Activated naive CD4-positive, alpha-beta T cell treated with anti-CD3 and anti-CD28 coated beads for 36 hours (primary cell): ENCODE results near the gene IL17REL. TPM values are rescaled to one million over a fixed set of nuclear protein-coding genes. Genes with fewer than 3 reads are reported as not detected.

Source experiments
- CTCF ChIA-PET: fragments of 350-600 bp; sonication (Branson Sonifier 250); formaldehyde crosslinking; loops from one replicate; lab custom pipeline; 2021; ENCODE audit warnings: antibody characterized with exemption; lab: Charles Lee
- DNase-seq: peaks from one replicate; pipeline ENCODE4 v3.0.0-alpha.2; 2020
- H3K27ac Mint-ChIP-seq: one replicate; pipeline ENCODE4 v1.8.0; 2021; ENCODE audit warnings: mild to moderate bottlenecking, mixed read lengths
- H3K27me3 Mint-ChIP-seq: one replicate; pipeline ENCODE4 v1.8.0; 2021; ENCODE audit warnings: low read depth, mixed read lengths
- H3K36me3 Mint-ChIP-seq: one replicate; pipeline ENCODE4 v1.8.0; 2021; ENCODE audit warnings: low read depth, mixed read lengths
- H3K4me1 Mint-ChIP-seq: one replicate; pipeline ENCODE4 v1.8.0; 2021; ENCODE audit warnings: low read depth, mixed read lengths
- H3K4me3 Mint-ChIP-seq: one replicate; pipeline ENCODE4 v1.8.0; 2021; ENCODE audit warnings: mild to moderate bottlenecking, moderate library complexity, mixed read lengths
- H3K9me3 Mint-ChIP-seq: one replicate; pipeline ENCODE4 v1.8.0; 2021; ENCODE audit warnings: mixed read lengths
- intact Hi-C: fragments of 100-400 bp; cut with micrococcal nuclease; formaldehyde crosslinking; loops from one replicate; pipeline ENCODE4 v1.15.1; 2023
- total RNA-seq, 2 experiments: library from RNA; stranded (reverse); gene quantifications; one replicate each; pipeline ENCODE4 v1.2.3, GENCODE V29; 2021

Gene IL17REL
- total RNA-seq, 2 experiments from 2014 or later, result 0.12 to 0.15 TPM

DNA sequence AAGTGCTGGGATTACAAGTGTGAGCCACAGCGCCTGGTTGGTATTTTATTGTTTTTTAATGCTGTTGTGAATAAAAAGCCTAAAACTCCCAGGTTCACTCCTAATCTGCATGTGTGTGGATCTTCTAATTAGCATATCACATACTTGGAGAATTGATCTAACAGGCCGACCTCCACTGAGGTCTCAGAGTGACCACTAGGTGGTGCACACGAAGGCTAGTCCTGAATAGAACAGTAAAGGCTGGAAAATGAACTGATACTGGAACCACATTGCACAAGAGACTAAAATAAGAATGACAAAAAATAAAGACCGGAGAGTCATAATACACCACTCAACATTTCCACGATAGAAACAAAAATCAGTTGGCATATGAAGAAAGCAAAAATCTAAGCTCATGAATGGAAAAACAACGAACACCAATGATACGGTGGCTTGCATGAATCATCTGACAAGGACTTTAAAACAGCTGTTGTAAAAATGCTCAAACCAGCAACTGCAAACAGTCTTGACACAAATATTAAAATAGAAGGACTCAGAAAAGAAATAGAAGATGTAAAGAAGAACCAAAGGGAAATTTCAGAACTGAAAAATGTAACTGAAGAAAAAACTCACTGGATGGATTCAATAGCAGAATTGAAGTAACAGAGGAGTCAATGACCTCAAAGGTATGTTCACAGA, 32.8 kb downstream of the IL17REL start:
- peak overlapping the region; percentile 65 for H3K27ac Mint-ChIP-seq
- CTCF ChIA-PET, result interaction anchor here (0.6 to 1.7 kb wide), 7 partner anchors 13 to 586 kb away, joined by 3 to 10 read pairs (median 6); no protein-coding TSS in a partner anchor
- no peak overlapping the region for H3K4me3 Mint-ChIP-seq
- H3K4me1 Mint-ChIP-seq, result peaks cover 47% of the 10 kb centered on the region
- intact Hi-C loops, result loop anchor here (2.0 to 5.0 kb wide), 2 partner anchors 13 to 142 kb away; no protein-coding TSS in a partner anchor
- H3K9me3 Mint-ChIP-seq, result peaks cover 27% of the 10 kb centered on the region
- H3K27me3 Mint-ChIP-seq, result peaks cover 2% of the 10 kb centered on the region
- H3K36me3 Mint-ChIP-seq, result peaks cover 29% of the 10 kb centered on the region
- DNase-seq, result peak; percentile 58

DNA sequence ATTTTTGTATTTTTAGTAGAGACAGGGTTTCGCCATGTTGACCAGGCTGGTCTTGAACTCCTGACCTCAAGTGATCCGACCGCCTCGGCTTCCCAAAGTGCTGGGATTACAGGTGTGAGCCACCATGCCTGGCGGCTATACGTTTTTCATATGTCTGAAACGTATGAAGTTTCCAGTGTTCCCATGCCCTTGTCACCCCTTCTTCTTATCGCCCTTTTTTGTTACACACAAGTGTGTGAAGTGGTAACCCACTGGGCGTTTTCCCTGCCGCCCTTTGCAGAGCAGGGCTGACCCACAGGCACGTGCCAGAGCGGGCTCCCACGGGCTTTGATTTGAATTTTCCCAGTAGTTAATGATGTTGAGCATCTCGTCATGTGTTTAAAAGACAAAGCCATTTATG, 35.0 kb downstream of the IL17REL start:
- peak overlapping the region; percentile 65 for H3K27ac Mint-ChIP-seq
- CTCF ChIA-PET, result interaction anchor here (1.3 to 2.3 kb wide), 3 partner anchors 15 to 42 kb away, joined by 3 to 6 read pairs (median 3); no protein-coding TSS in a partner anchor
- intact Hi-C loops, result loop anchor here (2.0 to 5.0 kb wide), 5 partner anchors 17 to 140 kb away; partner anchors contain the start of gene PIM3
- peak; percentile 4 for DNase-seq
- peaks cover 27% of the 10 kb centered on the region for H3K36me3 Mint-ChIP-seq
- peaks cover 40% of the 10 kb centered on the region for H3K4me1 Mint-ChIP-seq
- H3K9me3 Mint-ChIP-seq, result peaks cover 25% of the 10 kb centered on the region
- no peaks in the 10 kb centered on the region for H3K27me3 Mint-ChIP-seq
- no peak overlapping the region for H3K4me3 Mint-ChIP-seq

DNA sequence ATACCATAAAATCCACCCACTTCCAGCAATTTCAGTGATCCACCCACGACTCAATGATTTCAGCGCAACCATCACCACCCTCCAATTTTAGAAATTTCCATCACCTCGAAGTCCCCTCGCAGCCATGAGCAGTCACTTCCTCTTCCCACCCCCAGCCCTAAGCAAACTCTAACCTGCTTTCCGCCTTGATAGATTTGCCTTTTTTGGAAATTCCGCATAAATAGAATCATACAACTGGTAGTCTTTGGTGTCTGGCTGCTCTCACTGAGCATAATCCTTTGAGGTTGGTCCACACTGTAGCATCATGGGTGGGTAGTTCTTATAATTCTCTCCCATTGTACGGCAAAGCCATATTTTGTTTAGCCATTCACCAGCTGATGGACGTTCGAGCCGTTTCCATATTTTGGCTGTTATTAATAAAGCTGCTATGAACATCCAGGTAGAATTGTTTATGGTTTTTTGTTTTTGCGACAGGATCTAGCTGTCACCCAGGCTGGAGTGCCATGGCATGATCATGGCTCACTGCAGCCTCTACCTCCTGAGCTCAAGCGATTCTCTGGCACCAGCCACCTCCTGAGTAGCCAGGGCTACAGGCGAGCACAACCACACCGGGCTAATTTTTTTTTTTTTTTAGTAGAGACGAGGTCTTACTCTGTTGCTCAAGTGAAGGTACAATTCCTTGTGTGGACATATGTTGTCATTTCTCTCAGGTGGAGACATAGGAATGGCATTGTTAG, 36.0 kb downstream of the IL17REL start:
- peaks cover 27% of the 10 kb centered on the region for H3K36me3 Mint-ChIP-seq
- H3K27ac Mint-ChIP-seq, result peak overlapping the region; percentile 95
- peaks cover 38% of the 10 kb centered on the region for H3K4me1 Mint-ChIP-seq
- H3K27me3 Mint-ChIP-seq, result no peaks in the 10 kb centered on the region
- DNase-seq, result peak; percentile 84
- intact Hi-C loops, result loop anchor here (2.0 to 5.0 kb wide), 5 partner anchors 16 to 139 kb away; partner anchors contain the start of gene PIM3
- CTCF ChIA-PET, result interaction anchor here (0.7 to 2.3 kb wide), 6 partner anchors 9 to 54 kb away, joined by 3 to 6 read pairs (median 3); no protein-coding TSS in a partner anchor
- H3K4me3 Mint-ChIP-seq, result no peak overlapping the region
- peaks cover 24% of the 10 kb centered on the region for H3K9me3 Mint-ChIP-seq

DNA sequence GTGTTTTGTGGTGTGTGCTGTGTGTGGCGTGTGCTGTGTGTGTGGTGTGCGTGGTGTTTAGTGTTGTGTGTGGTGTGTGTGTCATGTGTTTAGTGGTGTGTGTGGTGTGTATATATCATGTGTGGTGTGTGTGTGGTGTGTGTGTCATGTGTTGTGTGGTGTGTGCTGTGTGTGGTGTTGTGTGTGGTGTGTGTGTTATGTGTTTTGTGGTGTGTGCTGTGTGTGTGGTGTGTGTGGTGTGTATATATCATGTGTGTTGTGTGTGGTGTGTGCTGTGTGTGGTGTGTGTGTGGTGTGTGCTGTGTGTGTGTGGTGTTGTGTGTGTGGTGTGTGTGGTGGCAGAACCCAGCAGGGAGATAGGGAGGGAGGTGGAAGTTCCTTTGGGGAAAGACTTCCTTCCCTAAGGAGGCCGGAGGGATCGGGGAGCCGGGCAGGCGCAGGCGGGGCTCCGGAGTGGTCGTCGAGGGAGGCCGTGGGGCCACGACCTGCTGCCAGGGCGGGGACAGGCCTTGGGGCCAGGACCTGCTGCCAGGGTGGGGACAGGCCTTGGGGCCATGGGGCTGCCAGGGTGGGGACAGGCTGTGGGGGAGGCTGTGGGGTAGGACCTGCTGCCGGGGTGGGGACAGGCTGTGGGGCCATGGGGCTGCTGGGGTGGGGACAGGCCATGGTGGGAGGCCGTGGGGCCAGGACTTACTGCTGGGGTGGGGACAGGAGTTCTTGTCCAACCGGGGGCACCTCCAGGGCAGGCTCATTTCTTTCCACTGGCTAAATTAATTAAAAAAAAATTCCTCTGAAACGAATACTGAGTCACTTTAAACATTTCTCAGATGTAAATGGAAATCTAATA, 36.8 kb downstream of the IL17REL start:
- Mint-ChIP-seq H3K36me3 (peaks cover 27% of the 10 kb centered on the region), H3K27ac (peak overlapping the region; percentile 95), H3K4me3 (peak overlapping the region; percentile 45), H3K27me3 (no peaks in the 10 kb centered on the region), H3K9me3 (peaks cover 18% of the 10 kb centered on the region), H3K4me1 (peaks cover 38% of the 10 kb centered on the region)
- intact Hi-C loops, result loop anchor here (2.0 to 5.0 kb wide), 5 partner anchors 15 to 138 kb away; partner anchors contain the start of gene PIM3
- CTCF ChIA-PET, result interaction anchor here (1.0 to 2.3 kb wide), 4 partner anchors 9 to 55 kb away, joined by 3 to 6 read pairs (median 4); no protein-coding TSS in a partner anchor
- DNase-seq, result peak; percentile 72

DNA sequence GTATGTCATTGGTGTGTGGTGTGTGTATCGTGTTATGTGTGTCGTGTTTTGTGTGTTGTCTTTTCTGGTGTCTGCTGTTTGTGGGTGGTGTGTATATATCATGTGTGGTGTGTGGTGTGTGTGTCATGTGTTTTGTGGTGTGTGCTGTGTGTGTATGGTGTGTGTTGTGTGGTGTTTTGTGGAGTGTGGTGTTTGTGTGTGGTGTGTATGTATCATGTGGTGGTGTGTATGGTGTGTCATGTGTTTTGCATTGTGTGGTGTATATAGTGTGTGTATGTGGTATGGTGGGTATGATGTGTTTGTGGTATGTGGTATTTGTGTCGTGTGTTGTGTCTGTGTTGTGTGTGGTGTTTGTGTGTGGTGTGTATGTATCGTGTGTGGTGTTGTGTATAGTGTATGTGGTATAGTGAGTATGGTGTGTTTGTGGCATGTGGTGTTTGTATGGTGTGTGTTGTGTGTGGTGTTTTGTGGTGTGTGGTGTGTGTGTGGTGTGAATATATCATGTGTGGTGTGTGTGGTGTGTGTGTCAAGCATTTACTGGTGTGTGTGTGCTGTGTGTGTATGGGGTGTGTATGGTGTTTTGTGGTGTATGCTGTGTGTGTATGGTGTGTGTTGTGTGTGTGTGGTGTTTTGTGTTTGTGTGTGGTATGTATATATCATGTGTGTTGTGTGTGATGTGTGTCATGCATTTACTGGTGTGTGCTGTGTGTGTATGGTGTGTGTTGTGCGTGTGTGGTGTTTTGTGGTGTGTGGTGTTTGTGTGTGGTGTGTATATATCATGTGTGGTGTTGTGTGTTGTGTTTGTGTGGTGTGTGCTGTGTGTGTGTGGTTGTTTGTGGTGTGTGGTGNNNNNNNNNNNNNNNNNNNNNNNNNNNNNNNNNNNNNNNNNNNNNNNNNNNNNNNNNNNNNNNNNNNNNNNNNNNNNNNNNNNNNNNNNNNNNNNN, 39.3 kb downstream of the IL17REL start:
- DNase-seq, result peak; percentile 25
- CTCF ChIA-PET, result no interaction called here
- H3K36me3 Mint-ChIP-seq, result peaks cover 13% of the 10 kb centered on the region
- H3K27me3 Mint-ChIP-seq, result no peaks in the 10 kb centered on the region
- H3K9me3 Mint-ChIP-seq, result peaks cover 3% of the 10 kb centered on the region
- peaks cover 37% of the 10 kb centered on the region for H3K4me1 Mint-ChIP-seq
- intact Hi-C loops, result no loop called here
- no peak overlapping the region for H3K4me3 Mint-ChIP-seq
- H3K27ac Mint-ChIP-seq, result no peak overlapping the region

DNA sequence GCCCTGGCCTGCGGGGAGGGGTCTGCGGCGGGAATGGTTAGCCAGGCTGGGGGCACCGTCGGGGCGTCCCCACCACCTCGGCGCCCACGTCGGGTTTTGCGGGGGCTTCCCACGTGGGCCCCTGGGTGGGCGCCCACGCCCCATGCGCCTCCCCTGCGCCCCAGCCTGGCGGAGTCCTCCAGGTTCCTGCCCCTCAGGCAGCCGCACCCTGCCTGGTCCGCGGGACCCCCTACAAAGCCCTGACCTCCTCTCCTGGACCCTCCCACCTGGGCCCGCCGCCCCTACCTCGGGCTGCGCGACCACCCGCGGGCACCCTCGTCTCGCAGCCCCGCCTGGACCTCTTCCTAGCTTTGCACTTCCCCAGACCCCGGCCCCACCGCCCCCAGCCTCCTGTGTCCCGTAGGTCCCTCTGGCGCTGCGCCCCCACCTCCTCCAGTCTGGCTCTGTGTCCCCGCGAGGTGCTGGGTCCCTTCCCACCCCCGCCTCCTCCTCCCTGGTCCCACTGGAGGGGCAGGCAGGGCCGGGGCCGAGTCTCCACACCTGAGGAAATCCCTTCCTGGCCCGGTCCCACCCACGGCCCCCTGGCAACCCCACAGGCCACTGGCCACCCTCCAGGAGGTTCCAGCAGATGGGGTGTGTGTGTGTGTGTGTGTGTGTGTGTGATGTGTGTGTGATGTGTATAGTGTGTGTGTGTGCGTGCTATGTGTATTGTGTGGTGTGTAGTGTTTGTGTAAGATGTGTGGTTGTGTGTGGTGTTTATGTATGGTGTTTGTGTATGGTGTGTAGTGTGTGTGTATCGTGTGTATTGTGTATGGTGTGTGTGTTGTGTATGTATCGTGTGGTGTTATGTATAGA, 40.2 kb downstream of the IL17REL start:
- DNase-seq, result peak; percentile 45
- Mint-ChIP-seq H3K36me3 (peaks cover 9% of the 10 kb centered on the region), H3K27ac (no peak overlapping the region), H3K4me1 (peaks cover 36% of the 10 kb centered on the region), H3K4me3 (peak overlapping the region; percentile 83), H3K9me3 (peaks cover 3% of the 10 kb centered on the region), H3K27me3 (no peaks in the 10 kb centered on the region)
- intact Hi-C loops, result no loop called here
- CTCF ChIA-PET, result interaction anchor here (0.9 to 1.1 kb wide), 3 partner anchors 10 to 58 kb away, joined by 4 to 5 read pairs (median 5); no protein-coding TSS in a partner anchor

DNA sequence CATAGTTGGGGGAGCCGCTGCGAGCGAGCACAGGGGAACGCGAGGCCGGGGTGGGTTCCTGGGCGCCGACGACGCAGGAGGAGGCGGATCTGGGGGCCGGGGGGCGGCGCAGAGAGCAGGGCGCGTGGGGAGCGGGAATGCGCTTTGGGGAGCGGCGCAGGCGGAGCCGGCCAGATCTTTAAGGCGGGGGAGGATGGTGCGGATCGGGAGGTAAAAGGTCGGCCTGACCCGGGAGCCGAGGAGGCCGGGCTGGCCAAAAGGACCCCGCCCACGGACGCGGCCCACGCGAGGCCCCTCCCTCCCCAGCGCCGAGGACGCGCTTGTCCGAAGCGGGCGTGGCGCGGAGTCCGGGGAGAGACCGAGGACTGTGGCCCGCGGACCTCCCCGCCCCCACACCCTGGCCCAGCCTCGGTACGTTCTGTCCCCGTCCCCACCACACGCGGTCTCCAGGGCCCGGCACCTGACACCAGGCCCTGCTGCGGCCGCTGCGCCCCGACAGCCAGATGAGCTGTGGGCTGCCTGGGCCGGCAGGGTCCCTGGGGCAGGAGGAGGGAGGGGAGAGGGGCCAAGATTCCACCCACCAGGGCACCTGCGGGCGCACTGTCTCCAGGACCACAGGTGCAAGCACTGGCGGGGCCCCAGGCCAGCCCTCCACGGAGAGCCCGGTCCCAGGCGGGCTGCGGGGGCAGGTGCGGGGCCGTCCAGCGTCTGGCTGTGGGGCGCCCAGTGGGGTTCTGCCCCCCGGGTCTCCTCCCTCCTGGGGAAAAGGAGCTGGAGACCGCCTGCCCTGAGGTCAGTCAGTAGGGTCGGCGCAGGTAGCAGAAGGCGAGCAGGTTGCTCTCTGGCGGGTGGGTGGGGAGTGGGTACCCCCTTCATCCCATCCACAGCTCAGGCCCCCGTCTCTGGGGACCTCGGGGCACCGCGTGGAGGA, 41.1 kb downstream of the IL17REL start:
- DNase-seq, result peak; percentile 83
- Mint-ChIP-seq H3K4me3 (peak overlapping the region; percentile 83), H3K27me3 (no peaks in the 10 kb centered on the region), H3K36me3 (peaks cover 5% of the 10 kb centered on the region), H3K9me3 (no peaks in the 10 kb centered on the region), H3K4me1 (peaks cover 34% of the 10 kb centered on the region), H3K27ac (peak overlapping the region; percentile 93)
- intact Hi-C loops, result no loop called here
- CTCF ChIA-PET, result interaction anchor here (0.9 to 1.1 kb wide), 3 partner anchors 9 to 59 kb away, joined by 4 to 5 read pairs (median 5); no protein-coding TSS in a partner anchor

DNA sequence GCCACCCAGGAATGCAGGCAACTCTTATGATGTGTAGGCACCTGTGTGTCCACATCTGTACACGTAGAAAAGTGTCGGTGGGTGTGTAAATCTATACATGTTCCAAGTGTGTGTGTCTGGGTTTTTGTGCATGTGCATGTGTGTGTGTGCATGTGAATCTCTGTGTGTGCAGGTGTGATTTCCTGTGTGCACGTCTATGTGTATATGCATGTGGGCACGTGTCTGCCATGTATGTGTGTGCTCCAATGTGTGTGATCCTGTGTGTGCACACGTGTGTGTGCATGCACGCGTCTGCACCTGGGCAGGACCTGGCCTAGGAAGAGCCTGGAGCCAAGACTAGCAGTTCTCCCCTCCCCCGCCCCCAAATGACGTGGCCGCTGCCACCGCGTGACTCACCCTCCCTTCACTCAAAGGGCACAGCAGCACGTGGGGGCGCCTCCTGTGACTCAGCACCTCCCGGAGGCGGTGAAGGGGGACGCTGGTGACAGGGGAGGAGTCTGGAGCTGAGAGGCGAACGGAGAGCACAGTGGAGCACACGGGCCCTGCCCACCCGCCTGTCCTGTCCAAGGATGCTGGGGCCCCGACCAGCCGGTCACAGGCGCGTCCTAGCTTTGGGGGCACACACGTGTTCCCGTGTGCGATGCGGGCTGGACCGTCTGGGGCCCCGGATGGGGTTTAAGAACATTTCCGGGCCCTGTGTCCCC, 41.9 kb downstream of the IL17REL start:
- peak overlapping the region; percentile 83 for H3K4me3 Mint-ChIP-seq
- peaks cover 33% of the 10 kb centered on the region for H3K4me1 Mint-ChIP-seq

More for the DNA sequence above, 41.9 kb downstream of the IL17REL start:
- peak overlapping the region; percentile 93 for H3K27ac Mint-ChIP-seq
- CTCF ChIA-PET, result no interaction called here
- H3K36me3 Mint-ChIP-seq, result peaks cover 5% of the 10 kb centered on the region
- intact Hi-C loops, result no loop called here
- H3K27me3 Mint-ChIP-seq, result no peaks in the 10 kb centered on the region
- peak; percentile 99 for DNase-seq
- H3K9me3 Mint-ChIP-seq, result no peaks in the 10 kb centered on the region
